HCT116 (cell line): ENCODE data around the gene NAGK. TPM values are rescaled to one million over a fixed set of nuclear protein-coding genes. Genes with fewer than 3 reads are reported as not detected.

ENCODE experiments used
- ATAC-seq: fragments of 200-7000 bp; cut with Tn5 transposase; 2 replicates; pipeline ENCODE4 v1.9.1; 2020; ENCODE audit warnings: mild to moderate bottlenecking, moderate library complexity
- BruUV-seq: library from RNA; stranded (reverse); fragments of 400-500 nt; replicated peaks from 2 replicates; lab custom pipeline; 2021; lab: Mats Ljungman, UMichigan
- CTCF ChIA-PET: fragments of 300-600 bp; sonication (Branson Sonifier 250); formaldehyde crosslinking; loops from one replicate; lab custom pipeline; 2021; ENCODE audit warnings: antibody characterized with exemption; lab: Charles Lee
- POLR2A ChIA-PET: fragments of 300-600, 350-600 bp; sonication (Branson Sonifier 250); formaldehyde crosslinking; loops from one replicate; lab custom pipeline; 2021; ENCODE audit warnings: antibody characterized with exemption; lab: Charles Lee
- RAD21 ChIA-PET, 2 experiments: fragments of 300-600 bp; sonication (Branson Sonifier 250); formaldehyde crosslinking; loops; one replicate each; lab custom pipeline; 2023; ENCODE audit warnings: low total read pairs in 2 of 2; ENCODE audit not compliant: uncharacterized antibody in 2 of 2, unreplicated experiment in 2 of 2, low non-redundant PET in 1 of 2; lab: Charles Lee
- DNase-seq: peaks from one replicate; pipeline ENCODE4 v3.0.0-alpha.2; 2010; ENCODE audit warnings: low read depth, low spot score
- H2AFZ ChIP-seq: fragments of 200-600 bp; shearing (Covaris generic), sonication (generic); 2 replicates; pipeline ENCODE4 v1.6.1; 2017; ENCODE audit warnings: low read depth, mixed run types, mixed read lengths, antibody characterized with exemption, low read length; ENCODE audit not compliant: poor library complexity, severe bottlenecking
- H3K27ac ChIP-seq: 2 replicates; pipeline ENCODE4 v1.5.1; 2012; ENCODE audit warnings: low read depth, low read length
- H3K27me3 ChIP-seq: fragments of 200-600 bp; sonication (generic); 2 replicates; pipeline ENCODE4 v1.6.1; 2016; ENCODE audit warnings: mixed run types, low read length, mixed read lengths; ENCODE audit not compliant: insufficient read depth
- H3K36me3 ChIP-seq, 2 experiments: fragments of 200-500 bp in 1 of 2; fragments of 200-600 bp in 1 of 2; sonication (Bioruptor generic) in 1 of 2; sonication (generic) in 1 of 2; 2 replicates each; pipeline versions ENCODE4 v1.5.1 to v1.6.1; 2014 to 2016; ENCODE audit warnings: low read length in 2 of 2, inconsistent platforms in 1 of 2, mixed read lengths in 1 of 2, mixed run types in 1 of 2; ENCODE audit not compliant: insufficient read depth in 2 of 2, control insufficient read depth in 1 of 2
- H3K4me1 ChIP-seq, 2 experiments: fragments of 200-600 bp in 1 of 2; sonication (generic) in 1 of 2; 2 replicates each; pipeline versions ENCODE4 v1.5.1 to v1.6.1; 2012 to 2017; ENCODE audit warnings: low read length in 2 of 2, inconsistent platforms in 1 of 2, mild to moderate bottlenecking in 1 of 2, mixed read lengths in 1 of 2, mixed run types in 1 of 2, moderate library complexity in 1 of 2; ENCODE audit not compliant: insufficient read depth in 2 of 2, control insufficient read depth in 1 of 2
- H3K4me2 ChIP-seq: fragments of 200-600 bp; sonication (generic); 2 replicates; pipeline ENCODE4 v1.6.1; 2017; ENCODE audit warnings: mixed run types, low read length, mixed read lengths
- H3K4me3 ChIP-seq, 2 experiments: fragments of 200-600 bp in 1 of 2; sonication (generic) in 1 of 2; replicated peaks in 1 of 2; 2 replicates each; pipeline ENCODE4 v1.5.1; 2011 to 2016; ENCODE audit warnings: low read length in 2 of 2, control low read depth in 1 of 2, low read depth in 1 of 2, mild to moderate bottlenecking in 1 of 2, mixed read lengths in 1 of 2, mixed run types in 1 of 2
- H3K79me2 ChIP-seq: fragments of 200-600 bp; sonication (generic); 2 replicates; pipeline ENCODE4 v1.6.1; 2017; ENCODE audit warnings: mild to moderate bottlenecking, mixed run types, low read length, moderate library complexity, mixed read lengths; ENCODE audit not compliant: insufficient read depth
- H3K9ac ChIP-seq: fragments of 200-600 bp; sonication (generic); 2 replicates; pipeline ENCODE4 v1.6.1; 2016; ENCODE audit warnings: low read length, mixed read lengths
- H3K9me2 ChIP-seq: fragments of 200-600 bp; sonication (generic), shearing (Covaris generic); 2 replicates; pipeline ENCODE4 v1.6.1; 2017; ENCODE audit warnings: mixed run types, mild to moderate bottlenecking, moderate library complexity; ENCODE audit not compliant: insufficient read depth
- H3K9me3 ChIP-seq, 2 experiments: fragments of 200-500 bp in 1 of 2; fragments of 200-600 bp in 1 of 2; sonication (Bioruptor generic) in 1 of 2; sonication (generic) in 1 of 2; 2 replicates each; pipeline ENCODE4 v1.6.1; 2014 to 2017; ENCODE audit warnings: low read length in 2 of 2, mixed read lengths in 2 of 2, inconsistent platforms in 1 of 2, low read depth in 1 of 2, mild to moderate bottlenecking in 1 of 2, mixed run types in 1 of 2, moderate library complexity in 1 of 2; ENCODE audit not compliant: control insufficient read depth in 1 of 2, insufficient read depth in 1 of 2
- H4K20me1 ChIP-seq: fragments of 200-600 bp; sonication (generic), shearing (Covaris generic); 2 replicates; pipeline ENCODE4 v1.6.1; 2017; ENCODE audit warnings: mixed run types, mild to moderate bottlenecking, moderate library complexity; ENCODE audit not compliant: insufficient read depth
- CEBPB ChIP-seq: IDR thresholded peaks from 2 replicates; pipeline ENCODE4 v1.6.1; 2012; ENCODE audit warnings: low read depth
- EZH2phosphoT487 ChIP-seq: fragments of 200-600 bp; IDR thresholded peaks from 2 replicates; pipeline ENCODE4 v1.6.1; 2018; ENCODE audit warnings: antibody characterized with exemption, borderline replicate concordance
- JUND ChIP-seq: IDR thresholded peaks from 2 replicates; pipeline ENCODE4 v1.6.1; 2012
- intact Hi-C: fragments of 100-400 bp; cut with micrococcal nuclease; formaldehyde crosslinking; loops from 2 replicates; pipeline ENCODE4 v1.10.0; 2022
- total RNA-seq: library from RNA; stranded (reverse); gene quantifications from one replicate; pipeline ENCODE4 v1.2.1, GENCODE V29; 2021; ENCODE audit not compliant: unreplicated experiment
- TF ChIP-seq, protein P1 (sequence below), 3 experiments: fragments of 200-600 bp in 1 of 3; sonication (generic) in 1 of 3; IDR thresholded peaks in 2 of 3; conservative IDR thresholded peaks in 1 of 3; 2 replicates each; pipeline ENCODE4 v1.5.1; 2012 to 2017; ENCODE audit warnings: low read depth in 2 of 3, low read length in 2 of 3, antibody characterized with exemption in 1 of 3, borderline replicate concordance in 1 of 3, control low read depth in 1 of 3, mild to moderate bottlenecking in 1 of 3, mixed read lengths in 1 of 3, mixed run types in 1 of 3, moderate library complexity in 1 of 3; ENCODE audit not compliant: insufficient read depth in 1 of 3
- TF ChIP-seq, protein P2 (sequence below): IDR thresholded peaks from 2 replicates; pipeline ENCODE4 v1.6.1; 2012
- TF ChIP-seq, protein P3 (sequence below): IDR thresholded peaks from 2 replicates; pipeline ENCODE4 v1.6.1; 2012

Gene NAGK
- total RNA-seq, 1 experiment from 2014 or later, result 36.8 TPM

DNA sequence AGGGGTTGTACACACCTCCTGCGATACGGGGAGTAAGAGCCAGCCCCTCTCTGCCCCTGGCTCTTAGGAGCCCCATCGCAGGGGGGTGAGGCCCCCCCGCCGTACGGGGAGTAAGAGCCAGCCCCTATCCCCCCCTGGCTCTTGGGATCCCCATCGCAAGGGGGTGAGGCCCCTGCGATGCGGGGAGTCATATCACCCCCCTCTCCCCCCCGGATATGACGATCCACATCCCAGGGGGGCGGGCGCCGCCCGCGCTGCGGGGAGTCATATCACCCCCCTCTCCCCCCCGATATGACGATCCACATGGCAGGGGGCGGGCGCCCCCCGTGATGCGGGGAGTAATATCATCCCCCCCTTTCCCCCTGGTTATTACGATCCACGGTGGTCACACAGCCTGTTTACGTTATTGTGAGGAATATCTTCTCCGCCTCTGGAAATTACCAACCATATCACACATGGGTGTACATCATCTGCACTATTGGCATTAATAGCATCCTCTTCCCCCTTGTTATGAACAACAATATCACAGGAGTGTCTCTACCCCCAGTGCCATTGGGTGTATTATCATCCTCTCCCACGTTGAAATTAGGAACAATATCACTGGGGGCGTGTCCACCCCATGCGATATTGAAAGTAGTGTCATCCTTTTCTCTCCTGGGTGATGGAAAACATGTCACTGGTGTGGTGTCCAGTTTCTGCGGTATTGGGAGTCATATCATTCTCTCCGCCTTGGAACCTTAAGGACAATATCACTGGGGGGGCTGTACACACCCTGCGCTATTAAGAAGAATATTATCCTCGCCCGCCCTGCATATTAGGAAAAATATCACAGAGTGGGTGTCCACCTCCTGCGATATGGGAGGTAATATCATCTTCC lies 24.7 kb upstream of the NAGK start:
- H3K36me3 ChIP-seq, result no peaks in the 10 kb centered on the region
- ATAC-seq (no peak), DNase-seq (no peak)
- POLR2A ChIA-PET, result no interaction called here
- TF ChIP-seq, protein P1, sequence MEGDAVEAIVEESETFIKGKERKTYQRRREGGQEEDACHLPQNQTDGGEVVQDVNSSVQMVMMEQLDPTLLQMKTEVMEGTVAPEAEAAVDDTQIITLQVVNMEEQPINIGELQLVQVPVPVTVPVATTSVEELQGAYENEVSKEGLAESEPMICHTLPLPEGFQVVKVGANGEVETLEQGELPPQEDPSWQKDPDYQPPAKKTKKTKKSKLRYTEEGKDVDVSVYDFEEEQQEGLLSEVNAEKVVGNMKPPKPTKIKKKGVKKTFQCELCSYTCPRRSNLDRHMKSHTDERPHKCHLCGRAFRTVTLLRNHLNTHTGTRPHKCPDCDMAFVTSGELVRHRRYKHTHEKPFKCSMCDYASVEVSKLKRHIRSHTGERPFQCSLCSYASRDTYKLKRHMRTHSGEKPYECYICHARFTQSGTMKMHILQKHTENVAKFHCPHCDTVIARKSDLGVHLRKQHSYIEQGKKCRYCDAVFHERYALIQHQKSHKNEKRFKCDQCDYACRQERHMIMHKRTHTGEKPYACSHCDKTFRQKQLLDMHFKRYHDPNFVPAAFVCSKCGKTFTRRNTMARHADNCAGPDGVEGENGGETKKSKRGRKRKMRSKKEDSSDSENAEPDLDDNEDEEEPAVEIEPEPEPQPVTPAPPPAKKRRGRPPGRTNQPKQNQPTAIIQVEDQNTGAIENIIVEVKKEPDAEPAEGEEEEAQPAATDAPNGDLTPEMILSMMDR (IDR thresholded peaks at IDR 0.05 in 2 of 3, conservative IDR thresholded peaks at IDR 0.05 in 1 of 3; ENCODE audit: borderline replicate concordance in 1 of 3, insufficient read depth in 1 of 3, low read depth in 2 of 3, low read length in 2 of 3), result no peak
- TF ChIP-seq, protein P2, sequence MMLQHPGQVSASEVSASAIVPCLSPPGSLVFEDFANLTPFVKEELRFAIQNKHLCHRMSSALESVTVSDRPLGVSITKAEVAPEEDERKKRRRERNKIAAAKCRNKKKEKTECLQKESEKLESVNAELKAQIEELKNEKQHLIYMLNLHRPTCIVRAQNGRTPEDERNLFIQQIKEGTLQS, result no peak
- TF ChIP-seq EZH2phosphoT487 (no peak), JUND (no peak), CEBPB (no peak)
- TF ChIP-seq, protein P3, sequence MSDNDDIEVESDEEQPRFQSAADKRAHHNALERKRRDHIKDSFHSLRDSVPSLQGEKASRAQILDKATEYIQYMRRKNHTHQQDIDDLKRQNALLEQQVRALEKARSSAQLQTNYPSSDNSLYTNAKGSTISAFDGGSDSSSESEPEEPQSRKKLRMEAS, result no peak
- no peaks in the 10 kb centered on the region for H3K79me2 ChIP-seq
- no peak overlapping the region for H3K4me2 ChIP-seq
- no peaks in the 10 kb centered on the region for H3K9me3 ChIP-seq
- no peaks in the 10 kb centered on the region for H3K27me3 ChIP-seq
- H3K4me3 ChIP-seq, result no peak overlapping the region
- no peaks in the 10 kb centered on the region for H3K4me1 ChIP-seq
- RAD21 ChIA-PET, result no interaction called here
- no peaks in the 10 kb centered on the region for H4K20me1 ChIP-seq
- H3K9me2 ChIP-seq, result no peaks in the 10 kb centered on the region
- intact Hi-C loops, result no loop called here
- no peak overlapping the region for H3K27ac ChIP-seq
- H3K9ac ChIP-seq, result no peak overlapping the region
- CTCF ChIA-PET, result no interaction called here
- H2AFZ ChIP-seq, result no peak overlapping the region
- no TSS peak for BruUV-seq
